Aorta (tissue), 5 donors: ENCODE data around the gene TGM4. TPM values are rescaled to one million over a fixed set of nuclear protein-coding genes. Genes with fewer than 3 reads are reported as not detected.

Experiments used
- ATAC-seq: fragments of 200-7000 bp; cut with Tn5 transposase; one replicate; pipeline ENCODE4 v1.9.1; 2022; ENCODE audit warnings: moderate library complexity; ENCODE audit not compliant: low FRiP score
- DNase-seq, 2 donors: peaks; one replicate each; pipeline ENCODE4 v3.0.0-alpha.2; 2020
- H3K27ac ChIP-seq, 2 donors: one replicate each; pipeline ENCODE4 v1.5.1; 2013; ENCODE audit warnings: low read length in 2 of 2, mild to moderate bottlenecking in 2 of 2, moderate library complexity in 2 of 2, control low read depth in 1 of 2, inconsistent platforms in 1 of 2, low read depth in 1 of 2
- H3K27me3 ChIP-seq, 2 donors: one replicate each; pipeline ENCODE4 v1.6.1; 2013; ENCODE audit warnings: control low read depth in 1 of 2, low read length in 1 of 2, mild to moderate bottlenecking in 1 of 2, moderate library complexity in 1 of 2; ENCODE audit not compliant: insufficient read depth in 2 of 2, control insufficient read depth in 1 of 2
- H3K36me3 ChIP-seq, 2 donors: one replicate each; pipeline ENCODE4 v1.6.1; 2013; ENCODE audit warnings: control low read depth in 1 of 2, low read length in 1 of 2, mild to moderate bottlenecking in 1 of 2; ENCODE audit not compliant: insufficient read depth in 2 of 2, control insufficient read depth in 1 of 2
- H3K4me1 ChIP-seq, 2 donors: one replicate each; pipeline ENCODE4 v1.6.1; 2013; ENCODE audit warnings: low read length in 2 of 2, control low read depth in 1 of 2, mild to moderate bottlenecking in 1 of 2, moderate library complexity in 1 of 2; ENCODE audit not compliant: insufficient read depth in 2 of 2, control insufficient read depth in 1 of 2
- H3K4me3 ChIP-seq, 2 donors: one replicate each; pipeline ENCODE4 v1.5.1; 2013; ENCODE audit warnings: low read length in 2 of 2, control low read depth in 1 of 2, mild to moderate bottlenecking in 1 of 2
- H3K9me3 ChIP-seq: one replicate; pipeline ENCODE4 v1.6.1; 2013; ENCODE audit warnings: mild to moderate bottlenecking, low read length; ENCODE audit not compliant: control insufficient read depth
- WGBS, 2 donors: extraction: QIAGEN DNeasy Blood & Tissue Kit; methylation state at CpG; one replicate each; pipeline ENCODE4 v1.1.7; 2013; 5-methylcytosine and 5-hydroxymethylcytosine counted together
- intact Hi-C, 2 donors: fragments of 100-400 bp; cut with DNase I; formaldehyde crosslinking; loops; one replicate each; pipeline versions ENCODE4 v1.14.2 to v1.15.0; 2022
- polyA plus RNA-seq, 2 donors: library from polyadenylated mRNA; stranded (reverse); fragments of 200-250 nt; gene quantifications; one replicate each; pipeline ENCODE4 v1.2.3, GENCODE V29; 2013
- total RNA-seq, 2 donors: library from RNA; stranded (reverse); fragmentation: NEBNext Ultra II Directional; extraction: Animal tissue kit (Norgen Biotek cat#: 25700); gene quantifications; one replicate each; pipeline ENCODE4 v1.2.1, GENCODE V29; 2021
- donor health status: healthy with polysubstance abuse.
- donor health status: Bipolar disorder and iron deficiency.
- donor health status: DM: no; HTN: no; CAD: no.
- donor health status: DM: no; HTN: no; CAD: no.
- donor health status: DM: yes; HTN: yes; CAD: no.

Gene TGM4
- total and polyA plus RNA-seq, 4 donors: not detected

DNA sequence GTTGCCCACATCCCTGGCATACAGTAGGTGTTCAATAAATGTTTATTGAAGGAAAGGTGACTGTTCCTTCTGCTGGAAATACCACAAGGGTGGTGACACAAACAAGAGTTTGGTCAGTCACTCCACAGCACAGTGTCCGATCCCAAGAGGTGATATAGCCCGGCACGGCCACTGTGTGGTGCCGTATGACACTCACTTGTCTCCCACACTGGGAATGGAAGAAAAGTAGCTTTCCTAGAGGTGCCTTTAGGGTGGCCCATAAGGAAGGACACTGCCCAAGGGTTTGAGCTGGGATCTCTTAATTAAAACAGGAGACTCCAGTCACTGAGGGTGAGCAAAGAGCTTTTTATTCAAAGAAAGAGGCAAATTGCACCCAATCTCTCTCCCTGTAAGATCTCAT lies 40.5 kb downstream of the TGM4 start:
- Histone ChIP-seq H3K27ac (no peak overlapping the region), H3K27me3 (no peaks in the 10 kb centered on the region), H3K9me3 (no peaks in the 10 kb centered on the region), H3K36me3 (peaks cover 0 to 1% of the 10 kb centered on the region in 2 donors), H3K4me3 (no peak overlapping the region), H3K4me1 (no peaks in the 10 kb centered on the region)
- whole genome bisulfite sequencing, 2 donors: 56 to 58% methylated on average over 4 of the region's 4 CpGs
- DNase-seq (no peak), ATAC-seq (peak; percentile 42)
- intact Hi-C loops: loop anchor here (2.0 to 10.0 kb wide), 4 partner anchors 150 to 383 kb away; partner anchors contain the start of genes KIAA1143 (in 2 of the 2) and KIF15 (in 2 of the 2)

- intact Hi-C loops: loop anchor here (2.0 to 10.0 kb wide), 2 partner anchors 151 to 383 kb away; partner anchors contain the start of genes KIAA1143 (in 1 of the 2) and KIF15 (in 1 of the 2)
- H3K36me3 ChIP-seq: peaks cover 0 to 2% of the 10 kb centered on the region in 2 donors
- H3K4me1 ChIP-seq: no peaks in the 10 kb centered on the region
- 55 to 57% methylated on average over 8 of the region's 8 CpGs for WGBS, 2 donors
- no peak overlapping the region for H3K4me3 ChIP-seq
- no peak for DNase-seq
- ATAC-seq: no peak
- no peak overlapping the region for H3K27ac ChIP-seq
- H3K27me3 ChIP-seq: no peaks in the 10 kb centered on the region
- no peaks in the 10 kb centered on the region for H3K9me3 ChIP-seq
These were observed 41.5 kb downstream of the TGM4 start for GRCh38 chr3:44915702-44916438.

- WGBS, 2 donors: 92% methylated on average over 12 of the region's 12 CpGs
- intact Hi-C loops: loop anchor here in 1 of 2 donors (10.0 kb wide), 1 partner anchor 153 kb away; the partner anchor contains the start of genes KIAA1143 and KIF15
- no peaks in the 10 kb centered on the region for H3K27me3 ChIP-seq
- no peaks in the 10 kb centered on the region for H3K9me3 ChIP-seq
- H3K36me3 ChIP-seq: peaks cover 0 to 4% of the 10 kb centered on the region in 2 donors
- DNase-seq: no peak
- no peaks in the 10 kb centered on the region for H3K4me1 ChIP-seq
- H3K27ac ChIP-seq: no peak overlapping the region
- H3K4me3 ChIP-seq: no peak overlapping the region
- ATAC-seq: no peak
These were observed 43.7 kb downstream of the TGM4 start for GRCh38 chr3:44918087-44918486.

GRCh38 chr3:44918581-44918980 lies 44.2 kb downstream of the TGM4 start:
- intact Hi-C loops: loop anchor here in 1 of 2 donors (10.0 kb wide), 1 partner anchor 154 kb away; the partner anchor contains the start of genes KIAA1143 and KIF15
- H3K27me3 ChIP-seq: no peaks in the 10 kb centered on the region
- WGBS, 2 donors: 93 to 94% methylated on average over 6 of the region's 6 CpGs
- H3K36me3 ChIP-seq: peaks cover 0 to 4% of the 10 kb centered on the region in 2 donors
- DNase-seq: no peak
- H3K4me3 ChIP-seq: no peak overlapping the region
- ATAC-seq: no peak
- H3K9me3 ChIP-seq: no peaks in the 10 kb centered on the region
- H3K27ac ChIP-seq: no peak overlapping the region
- H3K4me1 ChIP-seq: no peaks in the 10 kb centered on the region

DNA sequence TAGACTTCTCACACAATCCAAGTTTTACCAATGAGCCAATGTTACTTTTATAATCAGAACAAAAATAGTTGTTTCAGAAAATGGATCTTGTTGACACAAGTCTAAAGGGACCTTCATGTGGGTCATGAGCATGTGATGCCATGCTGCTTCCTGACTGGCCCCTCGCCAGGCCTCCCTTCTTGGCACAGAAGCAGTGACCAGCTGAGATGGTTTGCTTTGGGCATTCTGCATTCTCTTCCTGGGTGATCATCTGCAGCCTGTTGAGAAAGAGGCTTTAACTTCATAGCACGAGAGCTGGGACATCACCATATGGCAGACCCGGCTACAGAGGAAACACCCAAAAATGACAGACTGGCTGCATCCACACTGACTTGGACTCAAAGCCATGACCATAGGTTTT lies 45.7 kb downstream of the TGM4 start:
- Histone ChIP-seq H3K4me1 (no peaks in the 10 kb centered on the region), H3K36me3 (peaks cover 0 to 4% of the 10 kb centered on the region in 2 donors), H3K27ac (no peak overlapping the region), H3K27me3 (no peaks in the 10 kb centered on the region), H3K4me3 (no peak overlapping the region), H3K9me3 (no peaks in the 10 kb centered on the region)
- no peak for DNase-seq
- intact Hi-C loops: no loop called here
- no peak for ATAC-seq
- 71 to 79% methylated on average over 3 of the region's 3 CpGs for WGBS, 2 donors

GRCh38 chr3:44923632-44924456 lies 49.4 kb downstream of the TGM4 start:
- no peaks in the 10 kb centered on the region for H3K27me3 ChIP-seq
- WGBS, 2 donors: 80 to 81% methylated on average over 3 of the region's 3 CpGs
- DNase-seq (no peak), ATAC-seq (no peak)
- no peaks in the 10 kb centered on the region for H3K9me3 ChIP-seq
- no peak overlapping the region for H3K27ac ChIP-seq
- intact Hi-C loops: no loop called here
- peaks cover 0 to 6% of the 10 kb centered on the region in 2 donors for H3K36me3 ChIP-seq
- no peaks in the 10 kb centered on the region for H3K4me1 ChIP-seq
- no peak overlapping the region for H3K4me3 ChIP-seq

GRCh38 chr3:44924457-44925084 lies 50.2 kb downstream of the TGM4 start:
- intact Hi-C loops: no loop called here
- ATAC-seq (no peak), DNase-seq (no peak)
- Histone ChIP-seq H3K27me3 (no peaks in the 10 kb centered on the region), H3K4me3 (no peak overlapping the region), H3K9me3 (no peaks in the 10 kb centered on the region), H3K36me3 (peaks cover 0 to 6% of the 10 kb centered on the region in 2 donors), H3K4me1 (no peaks in the 10 kb centered on the region), H3K27ac (no peak overlapping the region)
- WGBS, 2 donors: 92% methylated on average over 5 of the region's 5 CpGs

DNA sequence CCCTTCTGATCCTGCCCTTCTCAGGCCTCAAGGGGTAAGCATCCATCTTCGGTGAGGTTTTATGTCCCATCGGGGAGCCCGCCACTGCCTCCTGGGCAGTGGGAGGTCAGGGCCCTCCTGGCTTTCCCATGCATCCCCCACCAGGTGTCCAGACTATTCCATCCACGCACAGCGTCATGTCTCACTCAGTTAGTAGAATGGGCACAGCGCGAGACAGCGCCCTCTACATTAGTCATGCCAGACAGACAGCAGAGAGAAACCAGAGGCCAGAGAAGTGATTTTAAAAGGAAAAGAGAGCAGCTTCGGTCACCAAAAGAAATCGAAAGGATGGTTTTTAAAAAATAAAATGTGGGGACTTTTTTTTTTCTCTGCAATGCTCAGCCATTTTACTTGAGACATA lies 51.8 kb downstream of the TGM4 start:
- H3K4me3 ChIP-seq: no peak overlapping the region
- peaks cover 0 to 4% of the 10 kb centered on the region in 2 donors for H3K36me3 ChIP-seq
- H3K4me1 ChIP-seq: no peaks in the 10 kb centered on the region
- H3K9me3 ChIP-seq: no peaks in the 10 kb centered on the region
- ATAC-seq: no peak
- WGBS, 2 donors: 89 to 91% methylated on average over 10 of the region's 10 CpGs
- no peak overlapping the region for H3K27ac ChIP-seq
- DNase-seq: no peak
- intact Hi-C loops: no loop called here
- no peaks in the 10 kb centered on the region for H3K27me3 ChIP-seq
